ENCODE data around the gene NFKBIE.

NFKBIE gene

GRCh38 chr6:44269921-44270525 is 4.7 kb upstream of the NFKBIE start, which contains the start of gene TMEM151B:
Gene TMEM151B, plus strand, starts transcription at chr6:44270450. Its CDS starts 293 bp downstream, at chr6:44270743.
- H3K4me1 Mint-ChIP-seq: peaks cover 65% of the 10 kb centered on the region
- no peak for TF ChIP-seq CTCF (IDR thresholded peaks at IDR 0.05)
- peak; percentile 49 for DNase-seq
- H3K36me3 Mint-ChIP-seq (ENCODE audit: low read depth): no peaks in the 10 kb centered on the region
- peaks cover 14% of the 10 kb centered on the region for H3K27me3 Mint-ChIP-seq (ENCODE audit: low read depth, poor library complexity)
- H3K4me3 Mint-ChIP-seq: peak within 1 kb of the TSS; percentile 85
- H3K9me3 Mint-ChIP-seq: no peaks in the 10 kb centered on the region
- H3K27ac Mint-ChIP-seq: no peak within 1 kb of the TSS

GRCh38 chr6:44269178-44269920 is 4.0 kb upstream of the NFKBIE start:
- H3K9me3 Mint-ChIP-seq: no peaks in the 10 kb centered on the region
- no peak for TF ChIP-seq CTCF (IDR thresholded peaks at IDR 0.05)
- peaks cover 68% of the 10 kb centered on the region for H3K4me1 Mint-ChIP-seq
- H3K27me3 Mint-ChIP-seq (ENCODE audit: low read depth, poor library complexity): peaks cover 14% of the 10 kb centered on the region
- peak overlapping the region; percentile 85 for H3K4me3 Mint-ChIP-seq
- no peaks in the 10 kb centered on the region for H3K36me3 Mint-ChIP-seq (ENCODE audit: low read depth)
- DNase-seq: no peak
- no peak overlapping the region for H3K27ac Mint-ChIP-seq

- no peak overlapping the region for H3K27ac Mint-ChIP-seq
- peak; percentile 75 for DNase-seq
Observed at GRCh38 chr6:44268095-44268628, 2.8 kb upstream of the NFKBIE start.

GRCh38 chr6:44267252-44267651 is 1.9 kb upstream of the NFKBIE start:
- no peak for DNase-seq
- TF ChIP-seq CTCF (IDR thresholded peaks at IDR 0.05): no peak
- H3K27ac Mint-ChIP-seq: no peak overlapping the region
- H3K27me3 Mint-ChIP-seq (ENCODE audit: low read depth, poor library complexity): peaks cover 14% of the 10 kb centered on the region
- no peaks in the 10 kb centered on the region for H3K9me3 Mint-ChIP-seq
- no peaks in the 10 kb centered on the region for H3K36me3 Mint-ChIP-seq (ENCODE audit: low read depth)
- no peak overlapping the region for H3K4me3 Mint-ChIP-seq
- H3K4me1 Mint-ChIP-seq: peaks cover 82% of the 10 kb centered on the region

More at GRCh38 chr6:44268095-44268628, 2.8 kb upstream of the NFKBIE start:
- peak; percentile 97 for TF ChIP-seq CTCF (IDR thresholded peaks at IDR 0.05)
- H3K4me1 Mint-ChIP-seq: peaks cover 78% of the 10 kb centered on the region
- H3K36me3 Mint-ChIP-seq (ENCODE audit: low read depth): no peaks in the 10 kb centered on the region
- peaks cover 14% of the 10 kb centered on the region for H3K27me3 Mint-ChIP-seq (ENCODE audit: low read depth, poor library complexity)
- H3K4me3 Mint-ChIP-seq: no peak overlapping the region
- no peaks in the 10 kb centered on the region for H3K9me3 Mint-ChIP-seq

GRCh38 chr6:44266347-44266746 is 996 bp upstream of the NFKBIE start:
- Mint-ChIP-seq H3K27ac (no peak overlapping the region), H3K4me1 (peaks cover 80% of the 10 kb centered on the region), H3K9me3 (no peaks in the 10 kb centered on the region), H3K36me3 (ENCODE audit: low read depth) (no peaks in the 10 kb centered on the region), H3K27me3 (ENCODE audit: low read depth, poor library complexity) (peaks cover 14% of the 10 kb centered on the region), H3K4me3 (peak overlapping the region; percentile 92)
- TF ChIP-seq CTCF (IDR thresholded peaks at IDR 0.05): no peak
- DNase-seq: no peak

Measured in nephron progenitor cell (in vitro differentiated cells).